OCI-LY3 (cell line): ENCODE data around the gene BOLA1.

Experiments
- H2AFZ ChIP-seq: fragments of 200-600, 300-600 bp; shearing (Covaris generic); 2 replicates; pipeline ENCODE4 v1.6.0; 2014; ENCODE audit warnings: antibody characterized with exemption, low read depth, low read length
- H3K27ac ChIP-seq: fragments of 200-600, 300-600 bp; sonication (generic); 2 replicates; pipeline ENCODE4 v1.5.1; 2014; ENCODE audit warnings: mild to moderate bottlenecking, low read length, moderate library complexity, mixed read lengths
- H3K27me3 ChIP-seq: fragments of 200-600, 300-600 bp; sonication (generic); 2 replicates; pipeline ENCODE4 v1.6.1; 2014; ENCODE audit warnings: low read depth, low read length, mixed read lengths
- H3K36me3 ChIP-seq: fragments of 200-600, 300-600 bp; sonication (generic); replicated peaks from 2 replicates; pipeline ENCODE3; 2014; ENCODE audit warnings: low read depth, low read length, mixed read lengths
- H3K4me1 ChIP-seq: fragments of 300-600, 200-600 bp; sonication (generic); 2 replicates; pipeline ENCODE4 v1.6.1; 2014; ENCODE audit warnings: low read length, mixed read lengths
- H3K4me2 ChIP-seq: fragments of 200-600, 300-600 bp; sonication (generic); 2 replicates; pipeline ENCODE4 v1.6.1; 2014; ENCODE audit warnings: low read length, mixed read lengths
- H3K4me3 ChIP-seq: fragments of 300-600, 200-600 bp; sonication (generic); 2 replicates; pipeline ENCODE4 v1.5.1; 2014; ENCODE audit warnings: antibody characterized with exemption, mild to moderate bottlenecking, low read length, moderate library complexity
- H3K79me2 ChIP-seq: fragments of 300-600, 200-600 bp; shearing (Covaris generic); 2 replicates; pipeline ENCODE4 v1.6.1; 2014; ENCODE audit warnings: mild to moderate bottlenecking, low read length, mixed read lengths
- H3K9ac ChIP-seq: fragments of 300-600, 200-600 bp; shearing (Covaris generic); 2 replicates; pipeline ENCODE4 v1.6.0; 2014; ENCODE audit warnings: mild to moderate bottlenecking, low read length, moderate library complexity
- H3K9me3 ChIP-seq: fragments of 200-600, 300-600 bp; shearing (Covaris generic); 2 replicates; pipeline ENCODE4 v1.6.1; 2014; ENCODE audit warnings: low read length, mixed read lengths; ENCODE audit not compliant: insufficient read depth
- H4K20me1 ChIP-seq: fragments of 200-600, 300-600 bp; sonication (generic); 2 replicates; pipeline ENCODE4 v1.6.1; 2016; ENCODE audit warnings: low read length, mixed read lengths; ENCODE audit not compliant: insufficient read depth
- EZH2phosphoT487 ChIP-seq: fragments of 200-600 bp; shearing (Covaris generic); IDR thresholded peaks from 2 replicates; pipeline ENCODE4 v1.6.1; 2018; ENCODE audit warnings: antibody characterized with exemption, mixed run types, low read depth
- TF ChIP-seq, protein P1 (sequence below): fragments of 200-600, 300-600 bp; sonication (generic); IDR thresholded peaks from 2 replicates; pipeline ENCODE4 v1.5.1; 2014; ENCODE audit warnings: antibody characterized with exemption, low read length, low read depth

BOLA1 gene

DNA sequence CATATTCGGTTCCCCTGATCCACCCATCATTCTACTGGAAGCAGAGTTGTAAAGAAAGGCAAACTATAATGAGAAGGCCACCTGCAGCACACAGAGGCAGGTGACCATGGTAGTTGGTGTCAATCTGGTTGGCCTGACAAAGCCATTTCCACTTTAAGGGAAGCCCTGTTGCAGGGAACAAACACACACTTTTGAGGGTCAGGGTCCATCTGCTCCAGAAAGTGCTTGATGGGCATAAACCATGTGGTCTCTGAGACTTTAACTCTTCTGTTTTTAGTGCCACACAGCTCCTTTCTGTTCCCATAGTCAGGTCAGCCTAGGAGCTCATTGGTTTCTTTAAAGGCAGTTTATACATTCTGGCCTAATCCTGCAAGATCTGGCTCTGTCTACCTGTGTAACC, 17.5 kb upstream of the BOLA1 start:
- Histone ChIP-seq H3K79me2 (peaks cover 12% of the 10 kb centered on the region; the same call in 1 of the 2 replicates), H3K9ac (no peak overlapping the region), H3K4me2 (no peak overlapping the region), H2AFZ (no peak overlapping the region), H3K36me3 (no peaks in the 10 kb centered on the region), H3K4me3 (no peak overlapping the region), H3K4me1 (peaks cover 17% of the 10 kb centered on the region), H4K20me1 (no peaks in the 10 kb centered on the region), H3K9me3 (no peaks in the 10 kb centered on the region), H3K27me3 (no peaks in the 10 kb centered on the region), H3K27ac (no peak overlapping the region)
- TF ChIP-seq, protein P1, sequence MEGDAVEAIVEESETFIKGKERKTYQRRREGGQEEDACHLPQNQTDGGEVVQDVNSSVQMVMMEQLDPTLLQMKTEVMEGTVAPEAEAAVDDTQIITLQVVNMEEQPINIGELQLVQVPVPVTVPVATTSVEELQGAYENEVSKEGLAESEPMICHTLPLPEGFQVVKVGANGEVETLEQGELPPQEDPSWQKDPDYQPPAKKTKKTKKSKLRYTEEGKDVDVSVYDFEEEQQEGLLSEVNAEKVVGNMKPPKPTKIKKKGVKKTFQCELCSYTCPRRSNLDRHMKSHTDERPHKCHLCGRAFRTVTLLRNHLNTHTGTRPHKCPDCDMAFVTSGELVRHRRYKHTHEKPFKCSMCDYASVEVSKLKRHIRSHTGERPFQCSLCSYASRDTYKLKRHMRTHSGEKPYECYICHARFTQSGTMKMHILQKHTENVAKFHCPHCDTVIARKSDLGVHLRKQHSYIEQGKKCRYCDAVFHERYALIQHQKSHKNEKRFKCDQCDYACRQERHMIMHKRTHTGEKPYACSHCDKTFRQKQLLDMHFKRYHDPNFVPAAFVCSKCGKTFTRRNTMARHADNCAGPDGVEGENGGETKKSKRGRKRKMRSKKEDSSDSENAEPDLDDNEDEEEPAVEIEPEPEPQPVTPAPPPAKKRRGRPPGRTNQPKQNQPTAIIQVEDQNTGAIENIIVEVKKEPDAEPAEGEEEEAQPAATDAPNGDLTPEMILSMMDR = no peak
- no peak for TF ChIP-seq EZH2phosphoT487

DNA sequence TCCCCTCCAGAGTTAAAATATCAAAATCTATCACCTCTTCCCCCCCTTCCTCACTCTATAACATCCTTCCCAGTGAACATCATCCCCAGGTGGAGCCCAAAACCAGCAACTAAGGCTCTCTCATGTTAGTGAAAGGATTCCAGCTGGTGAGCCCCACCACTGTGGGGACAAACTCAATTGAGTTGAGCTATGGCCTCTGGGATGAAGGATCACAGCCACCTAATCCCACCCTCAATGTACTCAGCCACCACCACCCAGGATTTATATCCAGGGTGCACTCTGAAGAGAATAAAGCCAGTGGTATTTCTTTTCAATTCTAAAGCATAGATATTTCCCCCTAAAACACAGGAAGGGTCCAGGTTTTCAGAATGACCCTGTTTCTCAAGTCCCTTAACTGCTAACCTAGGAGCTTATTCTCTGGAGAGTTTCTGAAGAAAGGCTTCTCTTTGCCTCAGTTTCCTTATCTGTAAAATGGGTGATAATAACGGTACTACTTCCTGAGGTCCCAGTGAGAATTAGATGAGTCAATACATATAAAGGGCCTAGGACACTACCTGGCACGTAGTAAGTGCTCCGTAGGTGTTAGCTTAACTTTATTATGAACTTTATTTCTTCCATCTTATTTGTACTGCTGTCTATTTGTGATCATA, 15.6 kb upstream of the BOLA1 start:
- no peaks in the 10 kb centered on the region for H3K9me3 ChIP-seq
- H4K20me1 ChIP-seq = no peaks in the 10 kb centered on the region

DNA sequence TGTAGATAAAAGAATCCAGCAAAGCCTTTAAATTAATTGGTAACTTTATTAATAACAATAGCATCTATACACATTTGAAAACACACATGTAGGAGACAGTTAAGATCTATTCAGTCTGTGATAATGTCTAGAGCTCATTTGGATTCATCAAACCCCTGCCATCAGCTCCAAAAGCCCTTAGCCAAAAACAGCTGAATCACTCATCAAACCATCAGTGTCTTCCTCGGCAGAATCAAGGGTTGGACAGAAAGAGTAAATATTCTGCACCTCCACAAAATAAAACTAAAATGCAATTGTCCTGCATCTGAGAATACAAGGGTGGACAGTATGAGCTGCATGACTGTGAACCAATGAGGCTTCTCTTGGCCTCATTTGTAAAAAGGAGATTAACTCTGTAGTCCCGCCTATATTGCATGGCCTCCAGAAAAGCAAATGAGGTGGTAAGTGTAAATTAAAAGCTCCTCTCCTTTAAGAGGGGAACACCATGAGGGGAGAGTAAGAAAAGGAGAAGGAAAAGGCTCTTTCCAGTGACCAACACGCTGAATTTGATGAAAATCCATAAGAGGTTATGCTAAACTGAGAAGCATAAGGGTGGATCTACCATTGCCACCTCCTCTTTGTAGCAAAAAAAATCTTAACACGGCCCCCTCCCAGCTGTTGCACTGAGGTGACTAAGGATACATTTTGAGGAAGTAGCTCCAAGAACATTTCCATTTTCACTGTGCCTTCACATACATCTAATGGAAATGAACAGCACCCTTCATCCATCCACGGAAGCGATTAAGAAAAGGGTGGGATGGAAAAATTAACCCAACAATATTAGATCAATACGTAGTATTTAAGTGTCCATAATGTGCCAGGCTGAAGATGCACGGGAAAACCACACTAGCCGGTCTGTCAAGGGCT, 14.7 kb upstream of the BOLA1 start:
- no peaks in the 10 kb centered on the region for H3K27me3 ChIP-seq
- H3K4me1 ChIP-seq = peaks cover 23% of the 10 kb centered on the region
- H3K79me2 ChIP-seq = peaks cover 12% of the 10 kb centered on the region; the same call in 1 of the 2 replicates
- H3K4me3 ChIP-seq = peak overlapping the region; percentile 75
- no peak for TF ChIP-seq EZH2phosphoT487
- TF ChIP-seq, protein P1 = no peak
- no peak overlapping the region for H2AFZ ChIP-seq
- peak overlapping the region; percentile 98 for H3K27ac ChIP-seq
- peak overlapping the region; percentile 84 for H3K4me2 ChIP-seq
- no peaks in the 10 kb centered on the region for H4K20me1 ChIP-seq
- no peaks in the 10 kb centered on the region for H3K36me3 ChIP-seq
- H3K9me3 ChIP-seq = no peaks in the 10 kb centered on the region
- peak overlapping the region; percentile 82 for H3K9ac ChIP-seq

More for the DNA sequence above, 15.6 kb upstream of the BOLA1 start:
- no peak for TF ChIP-seq EZH2phosphoT487
- TF ChIP-seq, protein P1 = no peak
- Histone ChIP-seq H3K36me3 (no peaks in the 10 kb centered on the region), H3K4me3 (0 out of 2 replicates have a peak overlapping the region, but pooled peaks have one; percentile 75), H3K4me2 (peak overlapping the region; percentile 84), H3K27me3 (no peaks in the 10 kb centered on the region), H3K27ac (peak overlapping the region; percentile 98), H2AFZ (no peak overlapping the region), H3K9ac (0 out of 2 replicates have a peak overlapping the region, but pooled peaks have one; percentile 82), H3K79me2 (peaks cover 12% of the 10 kb centered on the region; the same call in 1 of the 2 replicates), H3K4me1 (peaks cover 18% of the 10 kb centered on the region)
